ENCODE results near the gene INKA2.
A peak's percentile ranks its signal among the peaks of the same experiment; 100 is the strongest.

The INKA2 gene

DNA sequence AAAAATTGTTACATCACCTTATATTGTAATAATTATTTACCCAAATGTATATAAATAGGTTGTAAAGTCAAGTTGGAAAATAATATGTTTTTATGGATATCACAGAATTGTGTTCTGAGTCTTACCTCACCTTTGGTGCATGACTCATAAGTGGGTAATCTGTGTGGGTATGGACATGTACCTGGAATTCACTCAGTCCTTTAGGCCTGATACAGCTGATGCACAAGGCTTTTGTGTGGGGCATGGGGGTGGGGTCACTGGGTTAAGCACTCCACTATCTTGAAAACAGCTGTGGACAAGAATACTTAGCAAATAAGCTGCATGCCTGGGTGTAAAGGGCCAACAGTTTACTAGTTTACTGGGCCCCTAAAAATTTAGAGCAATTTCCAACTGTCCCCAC lies 34.4 kb downstream of the INKA2 start:
- no peak for DNase-seq

DNA sequence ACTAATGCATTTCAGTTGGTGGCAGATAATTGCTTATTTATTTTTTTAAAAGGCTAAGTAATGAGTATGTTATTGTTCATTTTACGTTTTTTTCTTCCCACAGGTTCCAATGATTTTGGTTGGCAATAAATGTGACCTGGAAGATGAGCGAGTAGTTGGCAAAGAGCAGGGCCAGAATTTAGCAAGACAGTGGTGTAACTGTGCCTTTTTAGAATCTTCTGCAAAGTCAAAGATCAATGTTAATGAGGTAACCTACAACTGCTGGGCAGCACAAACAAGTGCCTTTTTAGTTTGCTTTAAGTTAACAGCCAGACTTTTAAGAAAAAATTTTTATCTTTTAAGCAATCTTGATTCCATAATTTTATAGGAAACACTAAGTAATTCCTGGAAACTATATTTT lies 35.0 kb downstream of the INKA2 start:
- no peak for DNase-seq

DNA sequence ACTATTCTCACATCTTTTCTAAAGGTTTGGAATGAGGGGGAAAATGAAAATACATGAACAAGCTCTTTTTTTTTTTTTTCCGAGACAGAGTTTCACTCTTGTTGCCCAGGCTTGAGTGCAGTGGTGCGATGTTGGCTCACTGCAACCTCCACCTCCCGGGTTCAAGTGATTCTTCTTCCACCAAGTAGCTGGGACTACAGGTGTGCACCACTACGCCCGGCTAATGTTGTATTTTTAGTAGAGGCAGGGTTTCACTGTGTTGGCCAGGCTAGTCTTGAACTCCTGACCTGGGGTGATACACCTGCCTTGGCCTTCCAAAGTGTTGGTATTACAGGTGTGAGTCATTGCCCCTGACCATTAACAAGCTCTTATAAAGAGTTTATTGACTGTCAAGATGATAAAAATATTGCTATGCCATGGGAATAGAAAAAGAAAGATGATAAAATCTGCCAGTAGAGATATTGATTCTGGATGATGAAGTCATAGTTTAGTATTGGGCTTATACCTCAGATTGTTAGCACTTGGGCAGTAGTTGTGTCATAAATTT lies 36.6 kb downstream of the INKA2 start:
- DNase-seq = no peak

DNA sequence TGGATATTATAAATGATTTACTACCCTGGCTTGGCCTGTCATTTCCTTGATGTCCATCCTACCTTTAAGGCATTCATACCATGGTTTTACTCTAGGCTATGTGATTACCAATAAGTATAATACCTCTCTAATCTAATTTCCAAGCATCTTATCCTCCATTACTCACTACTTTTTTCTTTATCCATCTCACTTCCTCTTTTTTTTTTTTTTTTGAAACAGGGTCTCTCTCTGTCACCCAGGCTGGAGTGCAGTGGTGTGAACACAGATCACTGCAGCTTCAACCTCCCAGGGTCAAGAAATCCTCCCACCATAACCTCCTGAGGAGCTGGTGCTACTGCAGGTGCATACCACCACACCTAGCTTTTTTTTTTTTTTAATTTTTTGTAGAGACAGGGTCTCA lies 39.9 kb downstream of the INKA2 start:
- no peak for DNase-seq

DNA sequence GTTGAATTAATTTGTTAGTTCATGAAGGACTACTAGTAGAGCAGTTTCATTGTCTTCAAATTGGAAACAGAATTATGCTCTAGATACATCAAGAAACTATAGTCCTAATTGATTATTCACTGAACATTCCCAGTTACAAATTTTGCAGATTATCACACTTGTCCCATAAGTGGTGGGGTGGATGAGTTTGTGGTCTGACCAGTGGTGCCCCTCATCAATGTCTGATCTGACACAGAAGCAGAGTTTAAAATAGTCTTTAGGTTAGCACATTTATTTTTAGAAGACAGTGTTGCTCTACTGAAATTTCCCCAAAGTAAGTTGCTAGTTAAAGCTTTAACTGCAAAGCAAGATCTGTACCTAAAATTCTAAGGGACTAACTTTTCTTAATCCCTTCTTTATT lies 42.9 kb downstream of the INKA2 start:
- no peak for DNase-seq

DNA sequence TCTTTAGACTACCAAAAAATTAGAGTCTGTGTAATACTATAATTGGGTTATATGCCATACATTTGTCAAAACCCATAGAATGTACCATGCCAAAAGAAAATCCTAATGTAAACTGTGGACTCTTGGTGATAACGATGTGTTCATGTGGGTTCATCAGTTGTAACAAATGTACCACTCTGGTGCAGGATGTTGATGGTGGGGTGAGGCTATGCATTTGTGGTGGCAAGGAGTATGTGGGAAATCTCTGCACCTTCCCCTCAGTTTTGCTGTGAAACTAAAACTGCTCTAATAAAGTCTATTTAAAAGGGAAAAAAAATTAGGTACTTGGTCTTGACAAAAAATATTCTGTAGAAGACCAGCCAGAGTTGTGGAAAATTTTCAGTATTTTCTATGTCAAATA lies 43.4 kb downstream of the INKA2 start:
- DNase-seq = no peak

DNA sequence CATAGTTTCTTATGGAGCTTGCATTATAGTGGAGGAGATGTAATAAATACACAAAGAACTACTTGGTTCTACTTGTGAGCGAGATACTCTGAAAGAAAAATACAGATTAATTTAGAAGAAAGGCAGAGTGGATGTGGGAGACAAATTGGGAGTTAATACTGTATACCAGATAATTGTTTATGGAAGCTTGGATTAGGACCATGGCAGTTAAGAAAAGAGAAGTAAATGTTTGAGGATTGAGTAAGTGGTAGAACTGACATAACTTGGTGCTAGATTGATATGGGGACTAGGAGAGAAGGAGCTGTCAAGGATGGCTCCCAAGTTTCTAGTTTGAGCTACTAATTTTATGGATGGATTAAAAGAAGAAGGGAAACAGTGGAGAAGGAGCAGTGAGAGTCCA lies 47.3 kb downstream of the INKA2 start:
- no peak for DNase-seq

DNA sequence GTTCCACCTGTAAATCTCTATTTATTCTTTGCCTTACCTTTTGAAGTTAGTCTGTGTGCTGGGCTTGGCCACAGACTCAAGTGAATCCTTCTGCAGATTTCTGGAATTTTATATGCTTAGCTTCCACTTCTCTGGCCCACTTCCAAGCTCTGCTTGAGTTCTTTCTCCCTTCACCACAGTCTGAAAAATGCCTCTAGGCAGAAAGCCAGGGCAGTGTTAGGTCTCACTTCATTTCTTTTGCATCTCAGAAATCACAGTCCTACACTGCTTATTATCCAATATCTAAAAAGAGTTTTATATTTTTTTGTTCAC lies 48.9 kb downstream of the INKA2 start:
- peak in 19 of 56 donors; percentile 1 to 66 (median 16) for DNase-seq
